ENCODE results near the gene GARIN5A. TPM values are rescaled to one million over a fixed set of nuclear protein-coding genes. Genes with fewer than 3 reads are reported as not detected.

The GARIN5A gene
- total and polyA plus RNA-seq, 2 experiments from 2014 or later, result 13.3 to 25.0 TPM

DNA sequence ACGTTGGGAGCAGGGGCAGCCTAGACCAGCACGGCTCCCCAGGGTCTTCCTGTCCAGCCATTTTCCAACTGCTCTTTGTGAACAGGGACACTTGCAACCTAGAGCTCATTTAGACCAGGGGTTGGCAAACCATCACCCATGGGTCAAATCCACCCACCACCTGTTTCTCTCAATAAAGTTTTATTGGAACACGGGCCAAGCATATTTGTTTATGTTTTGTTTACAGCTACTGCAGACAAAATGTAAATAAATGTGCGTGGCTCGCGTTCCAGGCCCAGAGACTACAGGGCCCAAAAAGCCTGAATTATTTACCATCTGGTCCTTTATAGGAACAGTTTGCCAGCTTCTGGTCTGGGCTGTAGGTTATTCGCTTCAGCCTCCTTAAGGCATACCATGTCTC, 13.7 kb downstream of the GARIN5A start:
- Mint-ChIP-seq H3K27ac (no peak overlapping the region), H3K27me3 (ENCODE audit: insufficient read depth, low read depth, poor library complexity) (peaks cover 11% of the 10 kb centered on the region), H3K4me1 (no peaks in the 10 kb centered on the region), H3K4me3 (no peak overlapping the region), H3K9me3 (peaks cover 86% of the 10 kb centered on the region), H3K36me3 (ENCODE audit: low read depth) (peaks cover 21% of the 10 kb centered on the region)
- no peak overlapping the region for H2AFZ ChIP-seq
- no peak for TF ChIP-seq ZNF114 (CRISPR knock-in tag; IDR thresholded peaks at IDR 0.05)
- TF ChIP-seq NANOG (IDR thresholded peaks at IDR 0.05; ENCODE audit: borderline replicate concordance), result no peak
- TF ChIP-seq, protein P1, sequence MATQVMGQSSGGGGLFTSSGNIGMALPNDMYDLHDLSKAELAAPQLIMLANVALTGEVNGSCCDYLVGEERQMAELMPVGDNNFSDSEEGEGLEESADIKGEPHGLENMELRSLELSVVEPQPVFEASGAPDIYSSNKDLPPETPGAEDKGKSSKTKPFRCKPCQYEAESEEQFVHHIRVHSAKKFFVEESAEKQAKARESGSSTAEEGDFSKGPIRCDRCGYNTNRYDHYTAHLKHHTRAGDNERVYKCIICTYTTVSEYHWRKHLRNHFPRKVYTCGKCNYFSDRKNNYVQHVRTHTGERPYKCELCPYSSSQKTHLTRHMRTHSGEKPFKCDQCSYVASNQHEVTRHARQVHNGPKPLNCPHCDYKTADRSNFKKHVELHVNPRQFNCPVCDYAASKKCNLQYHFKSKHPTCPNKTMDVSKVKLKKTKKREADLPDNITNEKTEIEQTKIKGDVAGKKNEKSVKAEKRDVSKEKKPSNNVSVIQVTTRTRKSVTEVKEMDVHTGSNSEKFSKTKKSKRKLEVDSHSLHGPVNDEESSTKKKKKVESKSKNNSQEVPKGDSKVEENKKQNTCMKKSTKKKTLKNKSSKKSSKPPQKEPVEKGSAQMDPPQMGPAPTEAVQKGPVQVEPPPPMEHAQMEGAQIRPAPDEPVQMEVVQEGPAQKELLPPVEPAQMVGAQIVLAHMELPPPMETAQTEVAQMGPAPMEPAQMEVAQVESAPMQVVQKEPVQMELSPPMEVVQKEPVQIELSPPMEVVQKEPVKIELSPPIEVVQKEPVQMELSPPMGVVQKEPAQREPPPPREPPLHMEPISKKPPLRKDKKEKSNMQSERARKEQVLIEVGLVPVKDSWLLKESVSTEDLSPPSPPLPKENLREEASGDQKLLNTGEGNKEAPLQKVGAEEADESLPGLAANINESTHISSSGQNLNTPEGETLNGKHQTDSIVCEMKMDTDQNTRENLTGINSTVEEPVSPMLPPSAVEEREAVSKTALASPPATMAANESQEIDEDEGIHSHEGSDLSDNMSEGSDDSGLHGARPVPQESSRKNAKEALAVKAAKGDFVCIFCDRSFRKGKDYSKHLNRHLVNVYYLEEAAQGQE (IDR thresholded peaks at IDR 0.05; ENCODE audit: unreplicated experiment), result no peak
- no peak overlapping the region for H3K4me2 ChIP-seq
- H3K9me2 ChIP-seq (ENCODE audit: insufficient read depth), result no peaks in the 10 kb centered on the region
- H4K20me1 ChIP-seq (replicated peaks; ENCODE audit: insufficient read depth), result no peaks in the 10 kb centered on the region
- no peaks in the 10 kb centered on the region for H3K79me2 ChIP-seq (replicated peaks; ENCODE audit: insufficient read depth)
- no peak overlapping the region for H3K27ac ChIP-seq (ENCODE audit: low read depth)
- DNase-seq (ENCODE audit: low spot score) (no peak), ATAC-seq (no peak)
- no peaks in the 10 kb centered on the region for H3K36me3 ChIP-seq (ENCODE audit: insufficient read depth)
- H3K27me3 ChIP-seq (ENCODE audit: insufficient read depth), result no peaks in the 10 kb centered on the region
- H3F3A ChIP-seq (replicated peaks; ENCODE audit: low read depth), result no peaks in the 10 kb centered on the region
- H3K4me1 ChIP-seq (ENCODE audit: insufficient read depth), result 0 out of 2 replicates have a peak, but pooled peaks cover 3% of the 10 kb centered on the region
- no peak overlapping the region for H3K4me3 ChIP-seq

DNA sequence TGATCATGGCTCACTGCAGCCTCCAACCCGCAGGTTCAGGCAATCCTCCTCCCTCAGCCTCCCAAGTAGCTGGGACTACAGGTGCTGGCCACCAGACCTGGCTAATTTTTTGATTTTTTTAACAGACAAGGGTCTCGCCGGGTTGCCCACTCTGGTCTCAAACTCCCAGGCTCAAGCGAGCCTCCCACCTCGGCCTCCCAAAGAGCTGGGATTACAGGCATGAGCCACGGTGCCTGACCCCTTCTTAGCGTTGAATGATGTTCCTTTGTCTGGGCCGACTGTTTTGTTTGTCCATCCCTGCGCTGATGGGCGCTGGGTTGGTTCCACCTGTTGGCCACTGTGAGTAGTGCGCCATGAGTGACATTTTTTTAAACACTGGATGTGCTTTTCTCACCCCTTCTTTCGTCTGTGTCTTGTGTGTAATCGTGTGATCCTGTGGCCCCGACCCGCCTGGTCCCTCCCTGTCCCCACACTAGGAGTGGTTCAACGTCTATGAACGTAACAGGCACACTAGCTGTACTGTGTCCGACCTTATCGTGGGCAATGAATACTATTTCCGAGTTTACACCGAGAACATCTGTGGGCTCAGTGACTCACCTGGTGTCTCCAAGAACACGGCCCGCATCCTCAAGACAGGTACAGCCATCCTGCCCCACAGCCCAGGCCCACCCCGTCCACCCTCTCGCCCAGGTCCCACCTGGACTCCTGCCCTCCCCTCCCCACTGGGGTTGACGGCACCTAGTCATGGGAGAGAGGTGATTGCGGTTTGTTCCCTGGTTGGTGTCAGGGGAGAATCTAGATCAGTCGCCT, 15.4 kb downstream of the GARIN5A start:
- Histone ChIP-seq H3K4me2 (no peak overlapping the region), H2AFZ (no peak overlapping the region)
- no peak overlapping the region for H3K27ac Mint-ChIP-seq
- no peak for TF ChIP-seq ZNF331 (CRISPR knock-in tag; IDR thresholded peaks at IDR 0.05; ENCODE audit: low read depth)
- TF ChIP-seq EZH2 (IDR thresholded peaks at IDR 0.05; ENCODE audit: low read depth, unreplicated experiment), result no peak
- TF ChIP-seq, protein P1 (IDR thresholded peaks at IDR 0.05; ENCODE audit: unreplicated experiment), result no peak
- TF ChIP-seq, protein P2, sequence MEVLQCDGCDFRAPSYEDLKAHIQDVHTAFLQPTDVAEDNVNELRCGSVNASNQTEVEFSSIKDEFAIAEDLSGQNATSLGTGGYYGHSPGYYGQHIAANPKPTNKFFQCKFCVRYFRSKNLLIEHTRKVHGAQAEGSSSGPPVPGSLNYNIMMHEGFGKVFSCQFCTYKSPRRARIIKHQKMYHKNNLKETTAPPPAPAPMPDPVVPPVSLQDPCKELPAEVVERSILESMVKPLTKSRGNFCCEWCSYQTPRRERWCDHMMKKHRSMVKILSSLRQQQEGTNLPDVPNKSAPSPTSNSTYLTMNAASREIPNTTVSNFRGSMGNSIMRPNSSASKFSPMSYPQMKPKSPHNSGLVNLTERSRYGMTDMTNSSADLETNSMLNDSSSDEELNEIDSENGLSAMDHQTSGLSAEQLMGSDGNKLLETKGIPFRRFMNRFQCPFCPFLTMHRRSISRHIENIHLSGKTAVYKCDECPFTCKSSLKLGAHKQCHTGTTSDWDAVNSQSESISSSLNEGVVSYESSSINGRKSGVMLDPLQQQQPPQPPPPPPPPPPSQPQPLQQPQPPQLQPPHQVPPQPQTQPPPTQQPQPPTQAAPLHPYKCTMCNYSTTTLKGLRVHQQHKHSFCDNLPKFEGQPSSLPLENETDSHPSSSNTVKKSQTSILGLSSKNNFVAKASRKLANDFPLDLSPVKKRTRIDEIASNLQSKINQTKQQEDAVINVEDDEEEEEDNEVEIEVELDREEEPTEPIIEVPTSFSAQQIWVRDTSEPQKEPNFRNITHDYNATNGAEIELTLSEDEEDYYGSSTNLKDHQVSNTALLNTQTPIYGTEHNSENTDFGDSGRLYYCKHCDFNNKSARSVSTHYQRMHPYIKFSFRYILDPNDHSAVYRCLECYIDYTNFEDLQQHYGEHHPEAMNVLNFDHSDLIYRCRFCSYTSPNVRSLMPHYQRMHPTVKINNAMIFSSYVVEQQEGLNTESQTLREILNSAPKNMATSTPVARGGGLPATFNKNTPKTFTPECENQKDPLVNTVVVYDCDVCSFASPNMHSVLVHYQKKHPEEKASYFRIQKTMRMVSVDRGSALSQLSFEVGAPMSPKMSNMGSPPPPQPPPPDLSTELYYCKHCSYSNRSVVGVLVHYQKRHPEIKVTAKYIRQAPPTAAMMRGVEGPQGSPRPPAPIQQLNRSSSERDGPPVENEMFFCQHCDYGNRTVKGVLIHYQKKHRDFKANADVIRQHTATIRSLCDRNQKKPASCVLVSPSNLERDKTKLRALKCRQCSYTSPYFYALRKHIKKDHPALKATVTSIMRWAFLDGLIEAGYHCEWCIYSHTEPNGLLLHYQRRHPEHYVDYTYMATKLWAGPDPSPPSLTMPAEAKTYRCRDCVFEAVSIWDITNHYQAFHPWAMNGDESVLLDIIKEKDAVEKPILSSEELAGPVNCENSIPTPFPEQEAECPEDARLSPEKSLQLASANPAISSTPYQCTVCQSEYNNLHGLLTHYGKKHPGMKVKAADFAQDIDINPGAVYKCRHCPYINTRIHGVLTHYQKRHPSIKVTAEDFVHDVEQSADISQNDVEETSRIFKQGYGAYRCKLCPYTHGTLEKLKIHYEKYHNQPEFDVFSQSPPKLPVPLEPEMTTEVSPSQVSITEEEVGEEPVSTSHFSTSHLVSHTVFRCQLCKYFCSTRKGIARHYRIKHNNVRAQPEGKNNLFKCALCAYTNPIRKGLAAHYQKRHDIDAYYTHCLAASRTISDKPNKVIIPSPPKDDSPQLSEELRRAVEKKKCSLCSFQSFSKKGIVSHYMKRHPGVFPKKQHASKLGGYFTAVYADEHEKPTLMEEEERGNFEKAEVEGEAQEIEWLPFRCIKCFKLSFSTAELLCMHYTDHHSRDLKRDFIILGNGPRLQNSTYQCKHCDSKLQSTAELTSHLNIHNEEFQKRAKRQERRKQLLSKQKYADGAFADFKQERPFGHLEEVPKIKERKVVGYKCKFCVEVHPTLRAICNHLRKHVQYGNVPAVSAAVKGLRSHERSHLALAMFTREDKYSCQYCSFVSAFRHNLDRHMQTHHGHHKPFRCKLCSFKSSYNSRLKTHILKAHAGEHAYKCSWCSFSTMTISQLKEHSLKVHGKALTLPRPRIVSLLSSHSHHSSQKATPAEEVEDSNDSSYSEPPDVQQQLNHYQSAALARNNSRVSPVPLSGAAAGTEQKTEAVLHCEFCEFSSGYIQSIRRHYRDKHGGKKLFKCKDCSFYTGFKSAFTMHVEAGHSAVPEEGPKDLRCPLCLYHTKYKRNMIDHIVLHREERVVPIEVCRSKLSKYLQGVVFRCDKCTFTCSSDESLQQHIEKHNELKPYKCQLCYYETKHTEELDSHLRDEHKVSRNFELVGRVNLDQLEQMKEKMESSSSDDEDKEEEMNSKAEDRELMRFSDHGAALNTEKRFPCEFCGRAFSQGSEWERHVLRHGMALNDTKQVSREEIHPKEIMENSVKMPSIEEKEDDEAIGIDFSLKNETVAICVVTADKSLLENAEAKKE (CRISPR knock-in tag; IDR thresholded peaks at IDR 0.05), result no peak

More for the DNA sequence above, 15.4 kb downstream of the GARIN5A start:
- Histone ChIP-seq H3F3A (replicated peaks; ENCODE audit: low read depth) (no peaks in the 10 kb centered on the region), H4K20me1 (replicated peaks; ENCODE audit: insufficient read depth) (no peaks in the 10 kb centered on the region), H3K27ac (ENCODE audit: low read depth) (no peak overlapping the region), H3K36me3 (ENCODE audit: insufficient read depth) (no peaks in the 10 kb centered on the region), H3K27me3 (ENCODE audit: insufficient read depth) (no peaks in the 10 kb centered on the region), H3K79me2 (replicated peaks; ENCODE audit: insufficient read depth) (no peaks in the 10 kb centered on the region), H3K9me2 (ENCODE audit: insufficient read depth) (no peaks in the 10 kb centered on the region), H3K4me1 (ENCODE audit: insufficient read depth) (0 out of 2 replicates have a peak, but pooled peaks cover 3% of the 10 kb centered on the region), H3K4me3 (no peak overlapping the region)
- peaks cover 12% of the 10 kb centered on the region for H3K27me3 Mint-ChIP-seq (ENCODE audit: insufficient read depth, low read depth, poor library complexity)
- ATAC-seq, result peak; percentile 93
- no peak overlapping the region; the same call in 2 of the 3 replicates for H3K4me3 Mint-ChIP-seq
- H3K9me3 Mint-ChIP-seq, result peaks cover 87% of the 10 kb centered on the region
- peaks cover 27% of the 10 kb centered on the region for H3K36me3 Mint-ChIP-seq (ENCODE audit: low read depth)
- H3K4me1 Mint-ChIP-seq, result no peaks in the 10 kb centered on the region
- peak; percentile 86 for DNase-seq (ENCODE audit: low spot score)
